Large intestine (tissue), 3 donors: Measurements from ENCODE around the gene TMPRSS4. TPM values are rescaled to one million over a fixed set of nuclear protein-coding genes. Genes with fewer than 3 reads are reported as not detected.
"Not testable (repeated sequence)": the region's sequence is repeated elsewhere in the genome, so short reads cannot be mapped to it uniquely, and the experiment has no call there.

Source experiments
- DNase-seq, 2 donors: peaks; one replicate each; pipeline versions ENCODE4 v3.0.0 to v3.0.0-alpha.2; 2013
- H3K27ac ChIP-seq: one replicate; pipeline ENCODE4 v1.5.1; 2013; ENCODE audit warnings: low read length
- H3K27me3 ChIP-seq: 2 replicates; pipeline ENCODE4 v1.6.1; 2013; ENCODE audit warnings: low read length; ENCODE audit not compliant: control insufficient read depth, insufficient read depth
- H3K36me3 ChIP-seq: 2 replicates; pipeline ENCODE4 v1.6.1; 2013; ENCODE audit warnings: low read length; ENCODE audit not compliant: control insufficient read depth, insufficient read depth
- H3K4me1 ChIP-seq: one replicate; pipeline ENCODE4 v1.6.1; 2013; ENCODE audit warnings: low read length; ENCODE audit not compliant: control insufficient read depth, insufficient read depth
- H3K4me3 ChIP-seq: one replicate; pipeline ENCODE4 v1.5.1; 2013; ENCODE audit warnings: low read length
- H3K9me3 ChIP-seq: one replicate; pipeline ENCODE4 v1.6.1; 2013; ENCODE audit warnings: mild to moderate bottlenecking, low read depth, low read length, moderate library complexity; ENCODE audit not compliant: control insufficient read depth
- WGBS: methylation state at CpG from one replicate; pipeline ENCODE4 v1.1.5; 2013; ENCODE audit warnings: low lambda C conversion rate; ENCODE audit not compliant: insufficient coverage; 5-methylcytosine and 5-hydroxymethylcytosine counted together
- polyA plus RNA-seq: library from polyadenylated mRNA; unstranded; fragments of 120-200 nt; gene quantifications from one replicate; pipeline ENCODE4 v1.2.1, GENCODE V29; 2013

The TMPRSS4 gene
- polyA plus RNA-seq, 1 donor = 62.6 TPM

DNA sequence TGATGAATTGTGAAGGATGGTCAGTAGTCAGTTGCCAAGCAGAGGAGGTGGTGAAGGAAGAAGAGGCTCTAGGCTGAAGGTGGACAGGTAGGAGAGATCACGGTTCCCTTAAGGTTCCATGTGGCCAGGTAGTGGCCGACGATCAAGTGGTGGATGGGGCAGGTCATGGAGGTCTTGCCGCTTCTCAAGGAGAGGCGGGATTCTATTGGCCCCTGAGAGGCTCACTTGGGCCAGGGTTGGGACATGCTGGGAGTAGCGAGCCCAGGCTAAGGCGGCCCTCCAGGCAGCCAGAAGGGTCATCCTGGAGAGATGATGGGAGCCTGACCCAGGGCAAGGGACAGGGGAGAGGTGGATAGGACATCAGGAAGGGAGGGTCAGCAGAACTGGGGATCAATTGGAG, 20.9 kb upstream of the TMPRSS4 start:
- Histone ChIP-seq H3K4me3 (no peak overlapping the region), H3K9me3 (no peaks in the 10 kb centered on the region), H3K27ac (no peak overlapping the region), H3K4me1 (peaks cover 11% of the 10 kb centered on the region), H3K27me3 (no peaks in the 10 kb centered on the region), H3K36me3 (no peaks in the 10 kb centered on the region)
- DNase-seq = no peak
- WGBS = no CpG with 5 or more reads among the region's 7 CpGs

- no peaks in the 10 kb centered on the region for H3K27me3 ChIP-seq
- H3K4me3 ChIP-seq = no peak overlapping the region
- no peaks in the 10 kb centered on the region for H3K36me3 ChIP-seq
- WGBS = 93% methylated on average over 3 of the region's 8 CpGs
- DNase-seq = no peak
- H3K27ac ChIP-seq = no peak overlapping the region
- H3K9me3 ChIP-seq = no peaks in the 10 kb centered on the region
- peaks cover 11% of the 10 kb centered on the region for H3K4me1 ChIP-seq
Observed at GRCh38 chr11:118056806-118057205, 20.1 kb upstream of the TMPRSS4 start.

- Histone ChIP-seq H3K4me3 (no peak overlapping the region), H3K27ac (no peak overlapping the region), H3K9me3 (no peaks in the 10 kb centered on the region), H3K27me3 (no peaks in the 10 kb centered on the region), H3K36me3 (no peaks in the 10 kb centered on the region), H3K4me1 (peaks cover 11% of the 10 kb centered on the region)
- no CpG with 5 or more reads among the region's 14 CpGs for WGBS
- DNase-seq = no peak
Observed at GRCh38 chr11:118057251-118058145, 19.4 kb upstream of the TMPRSS4 start.

GRCh38 chr11:118058311-118059245, 18.3 kb upstream of the TMPRSS4 start:
- peaks cover 11% of the 10 kb centered on the region for H3K4me1 ChIP-seq
- H3K36me3 ChIP-seq = no peaks in the 10 kb centered on the region
- no CpG with 5 or more reads among the region's 20 CpGs for WGBS
- DNase-seq = no peak
- H3K9me3 ChIP-seq = no peaks in the 10 kb centered on the region
- H3K27ac ChIP-seq = no peak overlapping the region
- H3K4me3 ChIP-seq = no peak overlapping the region
- H3K27me3 ChIP-seq = no peaks in the 10 kb centered on the region

DNA sequence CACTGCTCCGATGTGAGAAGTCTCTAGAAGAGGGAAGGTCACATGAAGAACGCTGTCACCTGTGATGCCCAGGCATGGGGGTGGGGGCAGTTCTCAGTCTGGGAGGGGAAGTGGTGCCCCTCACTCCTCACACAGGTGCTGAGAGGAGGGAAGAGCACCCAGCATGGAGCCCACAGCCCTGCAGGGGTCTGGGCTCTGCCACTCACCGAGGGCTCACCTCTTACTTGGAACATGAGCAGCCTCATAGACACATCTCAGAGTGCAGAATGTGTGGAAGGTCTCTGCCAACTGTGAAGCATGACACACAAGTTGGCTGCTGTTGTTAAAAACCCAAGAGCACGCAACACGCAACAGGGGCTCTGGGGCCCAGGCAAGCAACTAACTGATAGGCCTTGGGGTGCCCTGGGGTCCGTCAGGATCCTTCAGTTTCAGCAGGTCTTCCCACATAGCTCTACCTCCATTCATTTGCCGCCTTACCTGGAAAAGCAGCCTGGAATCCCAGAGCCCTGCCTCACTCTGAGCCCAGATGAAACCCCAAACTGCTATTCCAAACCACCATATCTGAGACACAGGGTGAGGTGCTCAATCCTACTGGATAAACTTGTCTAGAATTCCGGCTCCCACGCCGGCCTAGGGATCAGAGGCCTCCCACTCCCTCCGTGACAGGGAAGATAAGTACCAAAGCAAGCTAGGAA, 17.5 kb upstream of the TMPRSS4 start:
- WGBS = no CpG with 5 or more reads among the region's 11 CpGs
- Histone ChIP-seq H3K4me1 (peaks cover 11% of the 10 kb centered on the region), H3K36me3 (no peaks in the 10 kb centered on the region), H3K27me3 (no peaks in the 10 kb centered on the region), H3K4me3 (no peak overlapping the region), H3K27ac (no peak overlapping the region), H3K9me3 (no peaks in the 10 kb centered on the region)
- no peak for DNase-seq

DNA sequence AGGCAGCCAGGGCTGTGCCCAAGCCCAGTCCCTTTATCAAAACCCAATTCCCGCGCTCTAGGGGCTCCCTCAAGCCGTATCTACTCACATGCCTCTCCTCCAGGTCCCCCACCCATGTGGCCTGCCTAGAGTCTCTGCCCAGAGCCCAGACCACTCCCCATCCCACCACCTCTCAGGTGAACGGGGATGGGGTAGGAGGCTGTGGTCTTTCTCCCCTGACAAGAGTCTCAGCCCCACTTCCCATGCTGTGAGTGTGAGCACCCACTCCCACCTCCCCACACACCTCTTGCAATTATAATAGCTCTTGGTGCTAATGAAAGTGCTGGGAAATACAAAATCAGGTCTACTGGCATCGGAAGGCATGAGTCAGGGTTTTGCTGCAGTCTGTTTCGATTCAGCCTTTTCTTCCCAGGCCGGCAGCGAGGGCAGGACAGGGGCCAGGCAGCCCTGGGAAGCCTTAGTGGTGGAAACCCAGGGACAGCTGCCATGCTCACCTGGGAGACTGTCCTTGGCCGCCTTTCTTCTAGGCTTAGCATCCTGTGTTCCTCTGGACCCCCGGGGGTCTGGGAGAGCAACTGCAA, 16.7 kb upstream of the TMPRSS4 start:
- no peaks in the 10 kb centered on the region for H3K27me3 ChIP-seq
- no peaks in the 10 kb centered on the region for H3K36me3 ChIP-seq
- peaks cover 11% of the 10 kb centered on the region for H3K4me1 ChIP-seq
- no CpG with 5 or more reads among the region's 10 CpGs for WGBS
- DNase-seq = no peak
- H3K9me3 ChIP-seq = no peaks in the 10 kb centered on the region
- H3K27ac ChIP-seq = no peak overlapping the region
- H3K4me3 ChIP-seq = no peak overlapping the region

- Histone ChIP-seq H3K4me1 (peaks cover 11% of the 10 kb centered on the region), H3K9me3 (no peaks in the 10 kb centered on the region), H3K27ac (no peak overlapping the region), H3K36me3 (no peaks in the 10 kb centered on the region), H3K4me3 (no peak overlapping the region), H3K27me3 (no peaks in the 10 kb centered on the region)
- DNase-seq = peak in 1 of 2 donors; percentile 33
- WGBS = no CpG with 5 or more reads among the region's 7 CpGs
Observed at GRCh38 chr11:118060869-118061268, 16.0 kb upstream of the TMPRSS4 start.

DNA sequence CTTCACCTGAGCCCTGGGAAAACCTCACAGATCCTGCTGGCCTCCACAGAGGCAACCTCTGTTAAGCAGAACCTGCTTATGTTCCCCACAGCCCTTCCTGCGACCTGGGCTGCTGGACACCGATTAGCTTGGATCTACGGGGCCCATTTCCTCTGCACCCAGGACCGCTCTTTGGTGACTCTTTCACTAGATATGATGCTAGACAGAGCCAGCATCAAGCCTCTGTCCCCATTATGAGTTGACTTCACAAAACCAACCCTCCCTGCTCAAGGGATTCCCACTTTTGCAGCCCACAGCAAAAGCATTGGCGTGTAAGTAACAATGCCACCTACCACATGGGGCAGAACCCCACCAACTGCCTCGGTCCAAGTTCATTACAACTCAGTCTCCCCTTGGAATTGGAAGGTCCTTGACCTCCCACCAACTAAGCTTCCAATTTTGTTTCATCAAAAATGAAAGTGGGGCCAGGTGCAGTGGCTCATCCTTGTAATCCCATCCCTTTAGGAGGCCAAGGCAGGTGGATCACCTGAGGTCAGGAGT, 15.2 kb upstream of the TMPRSS4 start:
- WGBS = no CpG with 5 or more reads among the region's 6 CpGs
- Histone ChIP-seq H3K4me3 (no peak overlapping the region), H3K27me3 (no peaks in the 10 kb centered on the region), H3K4me1 (peaks cover 11% of the 10 kb centered on the region), H3K9me3 (no peaks in the 10 kb centered on the region), H3K36me3 (no peaks in the 10 kb centered on the region), H3K27ac (no peak overlapping the region)
- DNase-seq = no peak

DNA sequence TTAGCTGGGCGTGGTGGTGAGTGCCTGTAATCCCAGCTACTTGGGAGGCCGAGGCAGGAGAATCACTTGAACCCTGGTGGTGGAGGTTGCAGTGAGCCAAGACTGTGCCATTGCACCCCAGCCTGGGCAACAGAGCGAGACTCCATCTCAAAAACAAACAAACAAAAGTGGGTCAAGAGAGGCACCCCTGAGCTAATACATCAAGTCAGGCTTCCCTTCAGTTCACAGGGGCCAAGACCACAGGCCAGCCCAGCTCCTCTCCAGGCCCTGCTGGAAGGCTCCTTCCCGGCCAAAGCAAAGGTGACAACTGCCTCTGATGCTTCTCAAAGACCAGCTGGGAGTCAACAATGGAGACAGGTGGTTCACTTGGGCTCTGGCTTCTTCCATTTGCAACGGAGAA, 14.7 kb upstream of the TMPRSS4 start:
- H3K36me3 ChIP-seq, H3K27ac ChIP-seq, DNase-seq, H3K27me3 ChIP-seq, H3K4me3 ChIP-seq, H3K9me3 ChIP-seq: not testable (repeated sequence)
- no CpG with 5 or more reads among the region's 5 CpGs for WGBS
- peaks cover 11% of the 10 kb centered on the region for H3K4me1 ChIP-seq
